Thyroid gland (tissue), 4 donors: ENCODE measurements around the gene FAM162B.

Experiments used
- CTCF ChIP-seq, 6 experiments: fragments of 200-600 bp in 3 of 6; fragments of 450-650 bp in 3 of 6; sonication (generic) in 3 of 6; IDR thresholded peaks; one replicate each; pipeline ENCODE4 v1.5.1; 2016 to 2019; ENCODE audit warnings: antibody characterized with exemption in 6 of 6, mild to moderate bottlenecking in 2 of 6, inconsistent platforms in 1 of 6, moderate library complexity in 1 of 6
- POLR2A ChIP-seq, 2 donors: fragments of 450-650 bp; IDR thresholded peaks; one replicate each; pipeline ENCODE4 v1.6.1; 2017; ENCODE audit warnings: antibody characterized with exemption in 2 of 2, mild to moderate bottlenecking in 2 of 2, moderate library complexity in 1 of 2

DNA sequence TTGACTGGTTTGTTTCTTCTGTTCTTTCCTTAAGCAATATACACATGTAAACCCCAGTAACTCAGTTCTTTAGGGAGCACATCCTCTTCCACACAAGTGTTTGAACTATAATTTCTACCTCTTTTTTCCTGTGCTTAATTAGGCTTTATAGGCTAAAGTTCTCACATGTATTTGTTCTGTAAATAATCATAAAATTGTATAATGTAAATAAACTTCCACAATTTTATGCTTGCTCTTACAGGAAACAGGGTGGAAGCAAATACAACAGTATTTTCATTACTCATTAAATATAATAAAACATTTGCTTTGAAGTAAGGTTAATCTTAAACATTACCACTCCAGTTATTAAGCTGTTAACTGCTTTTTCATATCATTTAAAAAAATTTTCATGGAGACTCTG, 36.5 kb upstream of the FAM162B start:
- TF ChIP-seq CTCF (IDR thresholded peaks at IDR 0.05) = no peak
- TF ChIP-seq POLR2A (IDR thresholded peaks at IDR 0.05) = no peak
